GM21367 (cell line): ENCODE data around the gene FNDC3B.

Experiments used
- ATAC-seq: cut with Tn5 transposase; IDR thresholded peaks from one replicate; pipeline ENCODE4 v1.9.1; 2021; ENCODE audit not compliant: unreplicated experiment

FNDC3B gene

DNA sequence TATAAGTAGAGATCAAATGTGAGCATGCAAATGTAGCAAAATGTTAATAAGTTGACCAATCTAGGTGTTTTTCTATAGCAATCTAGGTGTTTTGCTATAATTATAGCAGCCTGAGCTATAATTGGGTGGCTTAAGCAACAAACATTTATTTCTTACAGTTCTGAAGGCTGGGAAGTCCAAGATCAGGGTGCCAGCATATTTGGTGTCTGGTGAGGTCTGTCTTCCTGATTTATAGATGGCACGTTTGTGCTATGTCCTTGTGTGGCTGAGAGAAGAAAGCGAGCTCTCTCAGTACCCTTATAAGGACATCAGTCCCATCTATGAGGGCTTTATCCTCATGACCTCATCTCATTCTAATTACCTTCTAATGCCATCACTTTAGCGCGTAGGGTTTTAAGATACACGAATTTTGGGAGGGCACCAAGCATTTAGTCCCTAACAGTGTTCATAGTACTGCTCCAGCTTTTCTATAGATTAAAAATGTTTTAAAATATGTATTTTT lies 237.8 kb downstream of the FNDC3B start:
- no peak for ATAC-seq

GRCh38 chr3:172279191-172279640 lies 239.8 kb downstream of the FNDC3B start:
- ATAC-seq, result no peak

GRCh38 chr3:172279974-172280373 lies 240.6 kb downstream of the FNDC3B start:
- ATAC-seq, result no peak

GRCh38 chr3:172280406-172281051 lies 241.2 kb downstream of the FNDC3B start:
- ATAC-seq, result no peak

- no peak for ATAC-seq
These were observed 242.5 kb downstream of the FNDC3B start for GRCh38 chr3:172281884-172282283.

GRCh38 chr3:172282850-172283249 lies 243.5 kb downstream of the FNDC3B start:
- no peak for ATAC-seq

- ATAC-seq, result no peak
These were observed 244.5 kb downstream of the FNDC3B start for GRCh38 chr3:172283841-172284357.

- ATAC-seq, result no peak
These were observed 246.5 kb downstream of the FNDC3B start for GRCh38 chr3:172285844-172286243.

- no peak for ATAC-seq
These were observed 247.3 kb downstream of the FNDC3B start for GRCh38 chr3:172286548-172287148.

DNA sequence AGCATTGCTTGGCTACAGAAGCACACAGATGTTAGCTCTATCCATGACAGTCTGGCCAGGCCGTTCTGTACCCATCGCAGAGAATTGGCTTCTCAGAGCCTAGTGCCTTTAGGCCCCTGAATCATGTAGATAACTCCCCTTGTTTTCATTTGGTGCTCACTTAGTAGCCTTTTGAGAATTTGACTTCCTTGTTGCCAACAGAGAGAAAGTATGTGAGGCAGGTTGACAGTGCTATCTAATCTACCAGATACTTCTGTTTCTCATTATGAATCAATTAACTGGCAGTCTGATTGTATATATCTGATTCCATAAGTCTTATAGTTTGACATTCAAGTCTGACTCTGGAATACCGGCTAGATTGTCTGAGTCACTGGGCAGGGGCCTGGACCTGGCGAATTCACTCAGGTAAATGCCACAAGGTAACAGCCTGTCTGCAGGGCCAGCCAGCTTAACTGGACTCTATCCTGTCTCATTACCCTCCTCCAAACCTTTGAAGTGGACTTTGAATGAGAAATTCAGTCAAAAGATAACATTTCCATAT lies 248.6 kb downstream of the FNDC3B start:
- ATAC-seq, result no peak

DNA sequence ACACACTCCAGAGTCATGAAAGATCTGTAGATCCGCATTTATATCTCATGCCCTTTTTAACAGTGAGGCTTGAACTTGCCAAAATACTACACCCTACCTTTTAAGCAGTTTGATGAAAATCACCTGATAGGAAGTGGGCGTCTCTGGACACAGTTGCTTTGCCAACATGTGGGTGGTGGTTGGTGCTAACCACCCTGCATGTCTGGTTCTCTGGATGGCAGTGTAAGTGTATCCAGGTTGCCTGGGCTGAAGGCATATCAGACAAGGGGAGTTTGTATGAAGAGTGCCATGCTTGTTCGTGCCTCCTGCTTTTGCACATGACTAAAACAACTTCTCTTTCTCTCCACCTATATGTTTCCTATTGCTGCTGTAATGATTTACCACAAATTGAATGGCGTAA lies 249.3 kb downstream of the FNDC3B start:
- no peak for ATAC-seq

GRCh38 chr3:172289583-172289982 lies 250.2 kb downstream of the FNDC3B start:
- ATAC-seq, result peak; percentile 76

- no peak for ATAC-seq
These were observed 251.1 kb downstream of the FNDC3B start for GRCh38 chr3:172290457-172290856.

DNA sequence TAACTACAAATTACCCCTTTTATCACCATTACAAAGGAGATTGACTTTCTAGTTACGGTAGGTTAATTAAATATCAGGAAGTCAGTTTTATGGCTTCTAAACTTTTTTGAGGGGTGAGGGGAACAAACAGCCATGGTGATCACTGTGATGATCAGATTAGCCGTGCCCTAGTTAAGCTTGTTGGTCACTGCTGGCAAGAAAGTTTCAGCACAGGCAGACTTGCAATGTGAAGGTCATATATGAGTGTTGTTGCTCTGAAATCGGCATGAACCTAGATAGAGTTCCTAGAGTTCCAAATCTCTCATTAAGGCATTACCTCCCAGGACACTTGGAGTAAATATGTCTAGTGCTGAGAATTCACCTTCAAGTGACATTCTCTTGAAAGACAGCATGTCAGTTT lies 252.3 kb downstream of the FNDC3B start:
- no peak for ATAC-seq

DNA sequence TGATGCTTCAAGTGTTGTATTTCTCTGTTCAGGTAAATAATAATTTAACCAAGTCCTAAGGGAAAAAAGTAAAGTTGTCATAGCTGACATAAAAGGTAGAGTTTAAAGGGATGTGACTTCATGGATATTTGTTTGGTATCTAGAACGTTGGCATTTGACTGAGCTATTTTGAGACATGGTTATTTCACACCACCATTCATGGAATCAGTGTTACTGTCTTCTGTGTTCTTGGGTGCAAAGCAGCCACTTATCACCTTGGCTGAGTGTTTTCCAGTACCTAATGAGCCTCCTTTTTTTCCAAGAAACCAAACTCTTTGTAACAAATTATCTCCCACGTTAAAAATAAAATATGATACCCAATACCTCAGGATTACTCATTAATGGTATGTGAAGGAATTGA lies 253.0 kb downstream of the FNDC3B start:
- no peak for ATAC-seq

DNA sequence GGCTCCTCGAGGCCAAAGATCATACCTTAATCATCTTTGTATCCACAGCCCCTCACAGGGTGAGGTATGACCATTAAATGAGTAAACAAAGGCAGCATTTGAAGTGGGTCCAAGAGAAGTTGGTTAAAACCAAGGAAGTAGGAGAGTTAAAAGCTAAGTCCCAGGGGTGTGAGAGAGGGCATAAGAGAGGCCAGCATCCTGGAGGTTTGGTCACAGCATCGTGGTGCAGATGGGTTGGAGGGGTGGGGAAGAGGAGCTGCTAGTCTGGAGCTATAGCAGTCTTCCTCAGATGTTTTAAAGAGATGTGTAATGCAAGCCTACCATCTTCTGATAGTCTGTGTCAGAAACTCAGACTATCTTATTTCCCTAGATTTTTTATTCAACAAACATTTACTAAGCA lies 253.7 kb downstream of the FNDC3B start:
- ATAC-seq, result no peak

DNA sequence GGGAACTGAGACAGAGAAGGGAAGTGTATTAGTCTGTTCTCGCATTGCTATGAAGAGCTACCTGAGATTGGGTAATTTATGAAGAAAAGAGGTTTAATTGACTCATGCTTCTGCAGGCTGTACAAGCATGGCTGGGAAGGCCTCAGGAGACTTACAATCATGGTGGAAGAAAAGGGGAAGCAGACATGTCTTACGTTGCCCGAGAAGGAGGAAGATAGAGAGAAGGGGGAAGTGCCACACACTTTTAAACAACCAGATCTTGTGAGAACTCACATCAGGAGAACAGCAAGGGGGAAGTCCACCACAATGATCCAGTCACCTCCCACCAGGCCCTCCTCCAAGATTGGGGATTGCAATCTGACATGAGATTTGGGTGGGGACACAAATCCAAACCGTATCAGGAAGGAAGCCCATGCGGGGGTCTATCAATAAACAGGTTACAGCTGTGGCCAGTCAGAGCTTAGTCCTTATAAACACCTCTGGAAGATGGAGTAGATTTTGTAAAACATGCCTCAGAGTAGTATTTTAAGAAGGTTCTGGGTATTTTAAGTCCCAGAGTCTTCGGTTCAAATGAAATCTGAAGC lies 254.9 kb downstream of the FNDC3B start:
- ATAC-seq, result no peak

- ATAC-seq, result no peak
These were observed 257.0 kb downstream of the FNDC3B start for GRCh38 chr3:172296248-172296974.

- no peak for ATAC-seq
These were observed 257.6 kb downstream of the FNDC3B start for GRCh38 chr3:172296975-172297332.

- no peak for ATAC-seq
These were observed 258.9 kb downstream of the FNDC3B start for GRCh38 chr3:172298247-172298646.

- no peak for ATAC-seq
These were observed 260.8 kb downstream of the FNDC3B start for GRCh38 chr3:172300187-172300586.
